CD4-positive, alpha-beta T cell treated with Interleukin-6 at 100 ng/mL for 8 hours (primary cell): Measurements from ENCODE around the gene TMEM120A.
"Not testable (repeated sequence)": the region's sequence is repeated elsewhere in the genome, so short reads cannot be mapped to it uniquely, and the experiment has no call there.

Experiments
- DNase-seq: peaks from one replicate; pipeline ENCODE4 v3.0.0-alpha.2; 2020; ENCODE audit warnings: mixed read lengths, low spot score

The TMEM120A gene

GRCh38 chr7:75994388-75995051, at the start of gene TMEM120A:
Gene TMEM120A (minus strand): TSS chr7:75994595. CDS start chr7:75994570, 25 bp downstream.
- DNase-seq, result peak; percentile 90

GRCh38 chr7:76040126-76040525, 45.7 kb upstream of the TMEM120A start:
- no peak for DNase-seq

GRCh38 chr7:76037310-76037709, 42.9 kb upstream of the TMEM120A start:
- DNase-seq, result no peak

- DNase-seq, result no peak
These were observed 37.6 kb upstream of the TMEM120A start for GRCh38 chr7:76031964-76032363.

- not testable (repeated sequence) for DNase-seq
These were observed 35.3 kb upstream of the TMEM120A start for GRCh38 chr7:76029682-76030081.

- no peak for DNase-seq
These were observed 28.6 kb upstream of the TMEM120A start for GRCh38 chr7:76023002-76023401.

GRCh38 chr7:76022026-76022780, 27.8 kb upstream of the TMEM120A start:
- DNase-seq, result no peak

- DNase-seq, result peak; percentile 56
These were observed 25.8 kb upstream of the TMEM120A start for GRCh38 chr7:76020031-76020714.

GRCh38 chr7:76018520-76018919, 24.1 kb upstream of the TMEM120A start:
- DNase-seq, result not testable (repeated sequence)

- no peak for DNase-seq
These were observed 22.0 kb upstream of the TMEM120A start for GRCh38 chr7:76016191-76016947.

- no peak for DNase-seq
These were observed 17.1 kb upstream of the TMEM120A start for GRCh38 chr7:76011442-76011861.

GRCh38 chr7:76009672-76010600, 15.5 kb upstream of the TMEM120A start:
- no peak for DNase-seq

GRCh38 chr7:76008156-76008687, 13.8 kb upstream of the TMEM120A start:
- no peak for DNase-seq

- not testable (repeated sequence) for DNase-seq
These were observed 10.6 kb upstream of the TMEM120A start for GRCh38 chr7:76005004-76005403.

GRCh38 chr7:76003351-76003750, 9.0 kb upstream of the TMEM120A start:
- DNase-seq, result no peak

GRCh38 chr7:76002822-76003221, 8.4 kb upstream of the TMEM120A start:
- no peak for DNase-seq

GRCh38 chr7:76002139-76002538, 7.7 kb upstream of the TMEM120A start:
- DNase-seq, result no peak

GRCh38 chr7:76000566-76000965, 6.2 kb upstream of the TMEM120A start:
- no peak for DNase-seq

- no peak for DNase-seq
These were observed 3.6 kb upstream of the TMEM120A start for GRCh38 chr7:75998038-75998437.

- DNase-seq, result no peak
These were observed 2.1 kb upstream of the TMEM120A start for GRCh38 chr7:75996476-75996875.

- no peak for DNase-seq
These were observed 1.6 kb upstream of the TMEM120A start for GRCh38 chr7:75995996-75996395.
